Endothelial cell of umbilical vein (primary cell): ENCODE measurements around the gene IL20.

ENCODE experiments used
- CTCF ChIP-seq, 2 donors: IDR thresholded peaks; 1 replicate in 1 of 2; 2 replicates in 1 of 2; pipeline ENCODE4 v1.5.1; 2011; ENCODE audit warnings: low read length in 2 of 2, mild to moderate bottlenecking in 2 of 2, moderate library complexity in 2 of 2, control low read depth in 1 of 2, inconsistent platforms in 1 of 2, low read depth in 1 of 2; ENCODE audit not compliant: insufficient read depth in 1 of 2; ENCODE audit errors: extremely low read depth in 1 of 2
- EZH2 ChIP-seq: IDR thresholded peaks from 2 replicates; pipeline ENCODE4 v1.6.1; 2012; ENCODE audit warnings: borderline replicate concordance, low read depth, mild to moderate bottlenecking, moderate library complexity, low read length, inconsistent platforms; ENCODE audit not compliant: severe bottlenecking
- JUN ChIP-seq: IDR thresholded peaks from 2 replicates; pipeline ENCODE4 v1.6.1; 2011; ENCODE audit warnings: borderline replicate concordance, low read depth; ENCODE audit not compliant: insufficient read length, insufficient read depth
- POLR2AphosphoS5 ChIP-seq: IDR thresholded peaks from 2 replicates; pipeline ENCODE4 v1.6.1; 2012; ENCODE audit warnings: low read depth, mild to moderate bottlenecking, control low read depth, low read length, moderate library complexity; ENCODE audit not compliant: insufficient read depth

GRCh38 chr1:206868264-206868663 is 2.8 kb downstream of the IL20 start:
- TF ChIP-seq JUN, result no peak
- TF ChIP-seq EZH2, result no peak
- TF ChIP-seq CTCF (IDR thresholded peaks at IDR 0.05; ENCODE audit: extremely low read depth in 1 of 2, insufficient read depth in 1 of 2, low read depth in 1 of 2, low read length in 2 of 2), result no peak
- no peak for TF ChIP-seq POLR2AphosphoS5
